HepG2 (cell line): ENCODE data around the gene DFFA. TPM values are rescaled to one million over a fixed set of nuclear protein-coding genes. Genes with fewer than 3 reads are reported as not detected.

Source experiments
- ATAC-seq: fragments of 200-7000 bp; cut with Tn5 transposase; 3 replicates; pipeline ENCODE4 v1.9.1; 2020; ENCODE audit warnings: mild to moderate bottlenecking, moderate library complexity
- BruUV-seq: library from RNA; stranded (reverse); fragments of 400-500 nt; replicated peaks from 2 replicates; lab custom pipeline; 2021; lab: Mats Ljungman, UMichigan
- CTCF ChIA-PET: fragments of 300-600 bp; formaldehyde crosslinking; extraction: SDS; loops from one replicate; lab custom pipeline; 2021; ENCODE audit warnings: low total read pairs, inconsistent platforms, low intra/inter-chr PET ratio; lab: Yijun Ruan, JAX
- POLR2A ChIA-PET: fragments of 350-600 bp; sonication (Branson Sonifier 250); formaldehyde crosslinking; loops from one replicate; lab custom pipeline; 2020; ENCODE audit warnings: antibody characterized with exemption, inconsistent platforms; lab: Yijun Ruan, JAX
- DNase-seq: peaks from one replicate; pipeline ENCODE4 v3.0.0-alpha.2; 2015; ENCODE audit warnings: low spot score
- FAIRE-seq: peaks from 3 replicates; lab custom pipeline; 2011; peaks lifted over from hg19 to GRCh38; lab: Jason Lieb, UNC
- H2AFZ ChIP-seq: one replicate; pipeline ENCODE4 v1.6.1; 2011; ENCODE audit warnings: low read length, inconsistent platforms
- H3K27ac ChIP-seq: fragments of 300-600 bp; 3 replicates; pipeline ENCODE4 v1.8.0; 2011; ENCODE audit warnings: mixed run types, mild to moderate bottlenecking, mixed read lengths, low read length, inconsistent platforms; ENCODE audit not compliant: insufficient read depth; ENCODE audit errors: extremely low read length
- H3K27me3 ChIP-seq, 2 experiments: fragments of 200-600 bp in 1 of 2; 2 replicates in 1 of 2; 3 replicates in 1 of 2; pipeline versions ENCODE4 v1.6.0 to v1.8.0; 2011; ENCODE audit warnings: low read length in 2 of 2, mild to moderate bottlenecking in 2 of 2, moderate library complexity in 2 of 2, inconsistent platforms in 1 of 2; ENCODE audit not compliant: insufficient read depth in 2 of 2, control insufficient read depth in 1 of 2
- H3K36me3 ChIP-seq, 2 experiments: fragments of 200-600 bp in 1 of 2; replicated peaks in 1 of 2; 2 replicates in 1 of 2; 3 replicates in 1 of 2; pipeline versions ENCODE4 v1.5.1 to v1.8.0; 2011; ENCODE audit warnings: low read length in 2 of 2, inconsistent platforms in 1 of 2; ENCODE audit not compliant: insufficient read depth in 2 of 2, control insufficient read depth in 1 of 2
- H3K4me1 ChIP-seq: 2 replicates; pipeline ENCODE4 v1.5.1; 2012; ENCODE audit warnings: low read length, inconsistent platforms; ENCODE audit not compliant: insufficient read depth
- H3K4me2 ChIP-seq: 2 replicates; pipeline ENCODE4 v1.6.0; 2011; ENCODE audit warnings: low read depth, low read length, inconsistent platforms
- H3K4me3 ChIP-seq, 3 experiments: fragments of 200-600 bp in 1 of 3; sonication (generic), shearing (Covaris generic) in 1 of 3; replicated peaks in 1 of 3; 2 replicates each; pipeline ENCODE4 v1.5.1; 2011 to 2016; ENCODE audit warnings: low read length in 3 of 3, inconsistent platforms in 2 of 3, low read depth in 2 of 3, mild to moderate bottlenecking in 2 of 3, control low read depth in 1 of 3, mixed read lengths in 1 of 3; ENCODE audit not compliant: insufficient read depth in 1 of 3
- H3K79me2 ChIP-seq: one replicate; pipeline ENCODE4 v1.6.1; 2011; ENCODE audit warnings: low read length, inconsistent platforms; ENCODE audit not compliant: insufficient read depth
- H3K9ac ChIP-seq: 2 replicates; pipeline ENCODE4 v1.6.0; 2011; ENCODE audit warnings: mild to moderate bottlenecking, low read depth, low read length, inconsistent platforms; ENCODE audit not compliant: insufficient read depth
- H3K9me3 ChIP-seq: 2 replicates; pipeline ENCODE4 v1.5.1; 2012; ENCODE audit warnings: mild to moderate bottlenecking, low read length
- H4K20me1 ChIP-seq: 2 replicates; pipeline ENCODE4 v1.6.0; 2011; ENCODE audit warnings: inconsistent platforms, mild to moderate bottlenecking, low read length, moderate library complexity; ENCODE audit not compliant: insufficient read depth
- ARNTL ChIP-seq: sonication (generic); formaldehyde crosslinking; IDR thresholded peaks from 2 replicates; pipeline ENCODE4 v1.4.0; 2020; ENCODE audit warnings: mild to moderate bottlenecking, missing genetic modification reagents
- IKZF4 ChIP-seq: sonication (generic); formaldehyde crosslinking; IDR thresholded peaks from 2 replicates; pipeline ENCODE4 v1.5.1; 2020; ENCODE audit warnings: borderline replicate concordance, mild to moderate bottlenecking, low read depth, missing genetic modification reagents; ENCODE audit errors: not compliant biosample characterization
- JUN ChIP-seq: sonication (generic); formaldehyde crosslinking; IDR thresholded peaks from 2 replicates; pipeline ENCODE4 v1.4.0; 2020; ENCODE audit warnings: mild to moderate bottlenecking, missing genetic modification reagents
- TEAD3 ChIP-seq: optimal IDR thresholded peaks from 2 replicates; pipeline ENCODE3; 2016; ENCODE audit warnings: borderline replicate concordance
- ZBTB42 ChIP-seq: sonication (generic); formaldehyde crosslinking; IDR thresholded peaks from 2 replicates; pipeline ENCODE4 v1.5.0; 2020; ENCODE audit warnings: mild to moderate bottlenecking, missing genetic modification reagents
- ZNF121 ChIP-seq: sonication (generic); formaldehyde crosslinking; IDR thresholded peaks from 2 replicates; pipeline ENCODE4 v1.5.0; 2020; ENCODE audit warnings: mild to moderate bottlenecking, missing genetic modification reagents
- ZNF530 ChIP-seq: sonication (generic); formaldehyde crosslinking; IDR thresholded peaks from 2 replicates; pipeline ENCODE4 v1.5.0; 2020; ENCODE audit warnings: low read depth, mild to moderate bottlenecking, missing genetic modification reagents
- ZSCAN12 ChIP-seq: sonication (generic); formaldehyde crosslinking; IDR thresholded peaks from 2 replicates; pipeline ENCODE4 v1.9.0; 2021; ENCODE audit warnings: mild to moderate bottlenecking, missing genetic modification reagents
- WGBS: methylation state at CpG from one replicate; pipeline ENCODE4 v1.1.6; 2017; ENCODE audit warnings: low lambda C conversion rate; 5-methylcytosine and 5-hydroxymethylcytosine counted together
- in situ Hi-C: cut with HindIII; loops from 2 replicates; pipeline ENCODE4 v1.10.0; 2017; ENCODE audit warnings: low pct_unique_long_range_greater_than_20kb; ENCODE audit not compliant: extremely low pct_ligation_motif_present
- intact Hi-C: fragments of 100-400 bp; cut with micrococcal nuclease; formaldehyde crosslinking; loops from one replicate; pipeline ENCODE4 v1.10.0; 2022; ENCODE audit not compliant: unreplicated experiment
- polyA plus RNA-seq, 8 experiments: library from polyadenylated mRNA; depleted of rRNA in 3 of 8; stranded (reverse) in 7 of 8; unstranded in 1 of 8; fragments of >200 nt; fragmentation: Illumina TruSeq in 4 of 8; extraction: Trizol in 4 of 8; gene quantifications; 2 replicates each; pipeline versions ENCODE4 v1.2.1 to v1.2.3, GENCODE V29; 2011 to 2016; ENCODE audit warnings: low read depth in 4 of 8, missing spikeins in 1 of 8, mixed read lengths in 1 of 8; ENCODE audit not compliant: insufficient read depth in 1 of 8
- total RNA-seq, 5 experiments: library from RNA; depleted of rRNA; stranded (reverse); fragments of >200 nt; fragmentation: Illumina TruSeq; extraction: Trizol; gene quantifications; 2 replicates each; pipeline ENCODE4 v1.2.3, GENCODE V29; 2016; ENCODE audit warnings: low read depth in 1 of 5

Gene DFFA
- total and polyA plus RNA-seq, 2 of the 13 experiments (the other 11 are each of a cell fraction or from before 2014, with no cell fraction given) = 16.5 to 33.9 TPM

GRCh38 chr1:10449751-10450150, 22.6 kb downstream of the DFFA start, which contains the start of gene CORT:
Gene CORT (plus strand): TSS chr1:10450031. CDS start chr1:10450224, 193 bp downstream.
- no peak within 1 kb of the TSS for H3K27ac ChIP-seq
- H3K79me2 ChIP-seq = no peaks in the 10 kb centered on the region
- intact Hi-C loops = no loop called here
- H3K4me2 ChIP-seq = no peak within 1 kb of the TSS
- no peaks in the 10 kb centered on the region for H3K9me3 ChIP-seq
- no peak within 1 kb of the TSS for H2AFZ ChIP-seq
- WGBS = 97% methylated on average over 10 of the region's 10 CpGs
- BruUV-seq = no TSS peak
- in situ Hi-C loops = no loop called here
- no peak within 1 kb of the TSS for H3K9ac ChIP-seq
- CTCF ChIA-PET = no interaction called here
- no peak within 1 kb of the TSS for H3K4me3 ChIP-seq
- no peak for DNase-seq
- TF ChIP-seq ZSCAN12 (CRISPR knock-in tag) (no peak), ZNF530 (CRISPR knock-in tag) (no peak), TEAD3 (CRISPR knock-in tag) (no peak), JUN (CRISPR knock-in tag) (no peak)
- TF ChIP-seq, all 625 proteins: peak for 0
- Histone ChIP-seq H3K27me3 (no peaks in the 10 kb centered on the region), H4K20me1 (no peaks in the 10 kb centered on the region), H3K36me3 (no peaks in the 10 kb centered on the region; a peak in 1 of 5 replicates), H3K4me1 (no peaks in the 10 kb centered on the region)
- POLR2A ChIA-PET = no interaction called here
- no peak for ATAC-seq
- no peak for FAIRE-seq

- FAIRE-seq = no peak
- no peak for TF ChIP-seq IKZF4
- no peak for TF ChIP-seq ARNTL (CRISPR knock-in tag)
- TF ChIP-seq ZBTB42 = no peak
- peak; percentile 83 for TF ChIP-seq ZNF121 (CRISPR knock-in tag)
- TF ChIP-seq, all 625 proteins: peak for 1
- Histone ChIP-seq H4K20me1 (no peaks in the 10 kb centered on the region), H3K27ac (no peak overlapping the region), H2AFZ (no peak overlapping the region), H3K27me3 (no peaks in the 10 kb centered on the region), H3K4me1 (no peaks in the 10 kb centered on the region), H3K9ac (no peak overlapping the region), H3K36me3 (no peaks in the 10 kb centered on the region; a peak in 1 of 5 replicates), H3K4me2 (no peak overlapping the region), H3K4me3 (no peak overlapping the region), H3K9me3 (no peaks in the 10 kb centered on the region), H3K79me2 (no peaks in the 10 kb centered on the region)
- no TSS peak for BruUV-seq
- POLR2A ChIA-PET = no interaction called here
- DNase-seq = no peak
- intact Hi-C loops = no loop called here
- ATAC-seq = no peak
- CTCF ChIA-PET = no interaction called here
- WGBS = 95% methylated on average over 7 of the region's 7 CpGs
- in situ Hi-C loops = no loop called here
These were observed 25.4 kb downstream of the DFFA start for GRCh38 chr1:10446790-10447422.
